ENCODE measurements around the gene PAEP.

GRCh38 chr9:135600296-135600817 is 38.8 kb downstream of the PAEP start:
- TF ChIP-seq CTCF (IDR thresholded peaks at IDR 0.05) = no peak
- no peak for TF ChIP-seq POLR2A (IDR thresholded peaks at IDR 0.05)
